IPS-15b (cell line): Measurements from ENCODE around the gene FUT8.

Experiments
- H3K27me3 ChIP-seq: one replicate; pipeline ENCODE4 v1.6.1; 2013; ENCODE audit warnings: low read length; ENCODE audit not compliant: control insufficient read depth, insufficient read depth
- H3K36me3 ChIP-seq: one replicate; pipeline ENCODE4 v1.6.1; 2013; ENCODE audit warnings: low read length; ENCODE audit not compliant: control insufficient read depth, insufficient read depth
- H3K4me1 ChIP-seq: one replicate; pipeline ENCODE4 v1.6.1; 2013; ENCODE audit warnings: mild to moderate bottlenecking, low read length; ENCODE audit not compliant: control insufficient read depth, insufficient read depth
- H3K4me3 ChIP-seq: one replicate; pipeline ENCODE4 v1.5.1; 2013; ENCODE audit warnings: low read depth, low read length
- H3K9ac ChIP-seq: one replicate; pipeline ENCODE4 v1.6.1; 2013; ENCODE audit warnings: low read depth, mild to moderate bottlenecking, low read length
- H3K9me3 ChIP-seq: one replicate; pipeline ENCODE4 v1.6.1; 2013; ENCODE audit warnings: mild to moderate bottlenecking, low read length; ENCODE audit not compliant: control insufficient read depth, insufficient read depth

Gene FUT8

GRCh38 chr14:65549429-65549828, 136.9 kb downstream of the FUT8 start:
- Histone ChIP-seq H3K36me3 (no peaks in the 10 kb centered on the region), H3K4me3 (no peak overlapping the region), H3K4me1 (no peaks in the 10 kb centered on the region), H3K27me3 (no peaks in the 10 kb centered on the region), H3K9ac (no peak overlapping the region), H3K9me3 (no peaks in the 10 kb centered on the region)

DNA sequence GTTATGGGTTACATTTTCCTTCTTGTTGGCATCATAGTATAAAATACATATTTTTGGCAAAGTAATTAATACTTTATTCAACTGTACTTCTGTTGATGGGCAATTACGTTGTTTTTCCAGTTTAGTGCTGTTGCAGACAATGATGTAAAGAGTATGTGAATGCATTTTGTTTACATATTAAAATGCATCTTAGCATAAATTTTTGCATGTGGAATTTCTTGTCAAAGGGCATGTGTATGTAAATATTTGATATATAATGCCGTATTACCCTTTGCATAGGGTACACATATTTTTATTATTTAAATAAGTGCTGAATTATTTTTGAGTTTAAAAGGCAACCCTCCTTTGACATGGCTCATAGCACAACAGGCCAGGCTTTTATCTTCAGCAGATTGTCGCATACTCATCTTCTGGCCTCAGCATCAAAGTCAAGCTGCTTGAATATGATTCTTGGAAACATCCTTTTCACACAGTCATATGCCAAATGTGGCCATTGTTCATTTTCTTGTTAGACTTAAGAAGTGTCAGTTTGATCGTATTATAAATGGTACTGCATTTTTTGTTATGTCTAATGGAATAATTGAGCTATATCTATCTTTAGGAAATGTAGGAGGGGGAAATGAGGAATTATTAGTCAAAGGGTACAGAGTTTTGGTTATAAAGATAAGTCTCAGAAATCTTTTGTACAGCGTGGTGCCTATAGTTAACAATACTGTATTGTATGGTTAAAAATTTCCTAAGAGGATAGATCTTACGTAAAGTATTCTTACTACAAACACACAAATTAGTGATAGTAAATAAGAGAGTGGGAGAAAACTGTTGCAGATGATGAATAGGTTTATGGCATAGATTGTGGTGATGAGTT, 138.5 kb downstream of the FUT8 start:
- Histone ChIP-seq H3K4me1 (peaks cover 6% of the 10 kb centered on the region), H3K9ac (no peak overlapping the region), H3K9me3 (no peaks in the 10 kb centered on the region), H3K36me3 (no peaks in the 10 kb centered on the region), H3K4me3 (no peak overlapping the region), H3K27me3 (no peaks in the 10 kb centered on the region)

DNA sequence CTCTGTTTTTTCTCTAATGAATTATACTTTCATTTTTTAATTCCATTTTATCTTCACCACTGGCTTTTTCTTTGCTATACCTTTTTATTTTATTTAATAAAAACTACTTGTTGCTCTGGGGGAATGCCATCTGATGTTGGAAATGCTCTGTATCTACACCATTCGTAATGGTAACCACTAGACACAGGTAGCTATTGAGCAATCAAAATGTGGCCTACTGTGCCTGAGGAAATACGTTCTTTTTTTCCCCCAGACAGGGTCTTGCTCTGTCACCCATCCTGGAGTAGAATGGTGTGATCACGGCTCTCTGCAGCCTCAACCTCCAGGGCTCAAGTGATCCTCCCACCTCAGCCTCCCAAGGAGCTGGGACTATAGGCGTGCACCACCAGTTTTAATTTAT, 140.2 kb downstream of the FUT8 start:
- no peak overlapping the region for H3K9ac ChIP-seq
- H3K4me1 ChIP-seq, result peaks cover 10% of the 10 kb centered on the region
- H3K9me3 ChIP-seq, result no peaks in the 10 kb centered on the region
- H3K4me3 ChIP-seq, result no peak overlapping the region
- H3K36me3 ChIP-seq, result no peaks in the 10 kb centered on the region
- H3K27me3 ChIP-seq, result no peaks in the 10 kb centered on the region

DNA sequence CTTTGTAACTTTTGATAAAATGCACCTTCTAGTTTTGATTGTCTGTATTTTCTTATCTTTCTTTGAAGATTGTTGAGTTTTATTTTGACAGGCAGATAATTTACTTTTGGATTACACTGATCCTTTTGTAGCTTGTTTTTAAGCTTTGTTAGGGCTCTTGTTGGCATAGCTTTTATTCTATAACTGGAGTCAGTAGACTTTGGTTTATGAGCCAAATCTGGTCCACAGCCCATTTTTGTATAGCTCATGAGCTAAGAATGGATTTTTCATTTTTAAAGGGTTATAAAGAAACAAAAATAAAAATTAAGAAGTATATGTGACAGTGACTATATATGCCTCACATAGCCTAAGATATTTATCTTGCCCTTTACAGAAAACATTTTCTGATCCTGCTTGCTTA, 142.3 kb downstream of the FUT8 start:
- H3K9me3 ChIP-seq, result no peaks in the 10 kb centered on the region
- no peaks in the 10 kb centered on the region for H3K36me3 ChIP-seq
- H3K9ac ChIP-seq, result no peak overlapping the region
- no peaks in the 10 kb centered on the region for H3K27me3 ChIP-seq
- peaks cover 18% of the 10 kb centered on the region for H3K4me1 ChIP-seq
- no peak overlapping the region for H3K4me3 ChIP-seq

DNA sequence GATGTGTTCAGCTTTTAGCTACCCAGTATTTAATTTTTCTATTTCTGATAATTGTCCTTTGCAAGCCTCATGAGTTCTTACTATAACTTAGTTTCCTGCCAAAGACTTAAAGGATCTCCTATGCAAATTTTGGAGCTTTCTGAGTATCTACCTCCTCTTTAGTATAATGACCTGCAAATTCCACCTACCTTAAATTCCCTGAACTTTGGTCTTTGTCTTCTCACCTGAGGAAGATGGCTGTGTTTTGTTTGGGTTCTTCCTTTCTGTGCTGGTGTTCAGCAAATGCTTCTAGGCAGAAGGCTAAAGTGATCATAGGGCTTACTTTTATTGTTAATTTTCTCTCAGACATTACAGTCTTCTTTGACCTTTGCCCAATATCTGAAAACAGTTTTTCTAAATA, 142.8 kb downstream of the FUT8 start:
- H3K4me3 ChIP-seq, result no peak overlapping the region
- no peak overlapping the region for H3K9ac ChIP-seq
- peaks cover 18% of the 10 kb centered on the region for H3K4me1 ChIP-seq
- no peaks in the 10 kb centered on the region for H3K9me3 ChIP-seq
- no peaks in the 10 kb centered on the region for H3K27me3 ChIP-seq
- no peaks in the 10 kb centered on the region for H3K36me3 ChIP-seq

DNA sequence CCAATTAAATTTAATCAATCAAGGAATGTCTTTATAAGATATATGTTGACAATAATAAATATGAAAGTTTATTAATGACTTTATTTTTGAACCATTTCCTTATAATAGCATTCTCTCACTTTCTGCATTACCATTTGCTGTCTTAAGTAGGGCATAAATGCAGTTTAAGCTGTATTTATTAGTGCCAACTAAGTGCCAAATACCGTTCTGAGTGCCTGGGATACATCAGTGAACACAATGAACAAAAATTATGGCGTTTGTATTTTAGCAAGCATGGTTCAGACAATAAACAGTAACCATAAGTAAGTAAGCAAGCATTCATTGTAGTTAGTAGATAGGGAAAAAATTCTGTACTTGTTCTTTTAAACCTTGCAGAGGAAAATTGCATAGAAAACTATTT, 145.8 kb downstream of the FUT8 start:
- Histone ChIP-seq H3K9ac (no peak overlapping the region), H3K36me3 (no peaks in the 10 kb centered on the region), H3K27me3 (no peaks in the 10 kb centered on the region), H3K4me1 (peaks cover 18% of the 10 kb centered on the region), H3K4me3 (no peak overlapping the region), H3K9me3 (no peaks in the 10 kb centered on the region)

DNA sequence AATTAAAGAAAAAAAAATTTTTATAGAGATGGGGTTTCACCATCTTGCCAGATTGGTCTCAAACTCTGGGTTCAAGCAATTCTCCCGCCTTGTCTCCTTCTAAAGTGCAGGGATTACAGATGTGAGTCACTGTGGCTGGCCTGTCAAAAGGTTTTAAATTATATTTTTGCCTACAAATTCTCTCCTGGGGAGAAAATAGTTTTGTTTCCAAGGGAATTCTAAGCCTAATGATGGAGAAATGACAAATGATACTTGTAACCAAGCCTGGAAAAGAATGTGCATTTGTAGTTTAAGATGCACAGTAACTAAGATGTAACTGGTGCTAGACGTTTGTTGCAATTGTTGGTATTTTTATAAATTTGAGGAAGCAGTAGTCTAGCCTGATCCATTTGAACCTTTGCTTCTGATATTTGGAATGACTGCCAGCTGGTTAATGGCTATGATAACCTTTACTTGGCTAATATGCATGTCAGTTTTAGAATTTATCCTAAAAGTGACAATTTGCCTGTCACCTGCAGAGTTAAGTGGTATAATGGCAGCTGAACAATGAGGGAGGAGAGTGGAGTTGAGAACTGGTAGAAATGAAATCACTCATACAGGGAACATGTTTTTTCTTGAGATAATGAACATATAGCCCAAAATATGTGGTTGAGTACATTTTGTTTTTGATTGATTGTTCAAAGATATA, 148.0 kb downstream of the FUT8 start:
- Histone ChIP-seq H3K9me3 (no peaks in the 10 kb centered on the region), H3K4me1 (peaks cover 13% of the 10 kb centered on the region), H3K36me3 (no peaks in the 10 kb centered on the region), H3K27me3 (no peaks in the 10 kb centered on the region), H3K4me3 (no peak overlapping the region), H3K9ac (no peak overlapping the region)

DNA sequence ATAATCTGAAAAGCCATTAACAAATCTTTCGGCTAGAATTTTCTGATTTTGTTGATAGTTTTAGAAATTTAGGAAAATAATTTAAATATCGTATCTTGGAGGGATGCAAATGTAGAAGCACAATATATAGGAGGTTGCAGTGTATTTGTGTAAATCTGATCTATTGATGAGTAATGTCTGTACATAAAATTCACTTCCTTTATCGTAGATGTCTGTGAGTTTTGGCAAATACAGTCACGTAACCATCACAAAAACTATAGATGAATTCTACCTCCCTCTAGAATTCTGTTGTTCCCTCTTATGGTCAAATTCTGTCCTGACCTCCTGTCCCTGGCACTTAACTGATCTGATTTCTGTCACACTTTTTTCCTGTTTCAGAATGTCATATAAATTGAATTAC, 151.8 kb downstream of the FUT8 start:
- Histone ChIP-seq H3K9ac (no peak overlapping the region), H3K4me3 (no peak overlapping the region), H3K27me3 (no peaks in the 10 kb centered on the region), H3K36me3 (no peaks in the 10 kb centered on the region), H3K4me1 (peaks cover 3% of the 10 kb centered on the region), H3K9me3 (no peaks in the 10 kb centered on the region)

DNA sequence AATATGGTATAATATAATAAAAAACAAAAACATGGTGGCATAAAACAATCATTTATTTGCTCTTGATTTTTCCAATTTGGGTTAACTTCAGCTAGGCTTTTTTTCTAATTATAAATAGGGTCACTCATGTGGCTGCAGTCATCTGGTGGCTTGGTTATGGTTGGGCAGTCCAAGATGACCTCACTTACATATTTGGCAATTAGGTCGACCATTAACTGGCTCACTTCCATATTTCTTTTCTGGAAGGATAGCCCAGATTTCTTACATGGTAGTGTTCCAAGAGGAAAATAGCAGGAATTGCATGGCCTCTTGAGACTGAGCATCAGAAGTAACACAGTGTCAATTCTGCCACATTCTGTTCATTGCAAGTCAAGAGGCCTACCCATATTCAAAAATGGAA, 153.4 kb downstream of the FUT8 start:
- Histone ChIP-seq H3K9ac (no peak overlapping the region), H3K4me1 (no peaks in the 10 kb centered on the region), H3K9me3 (no peaks in the 10 kb centered on the region), H3K4me3 (no peak overlapping the region), H3K27me3 (no peaks in the 10 kb centered on the region), H3K36me3 (no peaks in the 10 kb centered on the region)

DNA sequence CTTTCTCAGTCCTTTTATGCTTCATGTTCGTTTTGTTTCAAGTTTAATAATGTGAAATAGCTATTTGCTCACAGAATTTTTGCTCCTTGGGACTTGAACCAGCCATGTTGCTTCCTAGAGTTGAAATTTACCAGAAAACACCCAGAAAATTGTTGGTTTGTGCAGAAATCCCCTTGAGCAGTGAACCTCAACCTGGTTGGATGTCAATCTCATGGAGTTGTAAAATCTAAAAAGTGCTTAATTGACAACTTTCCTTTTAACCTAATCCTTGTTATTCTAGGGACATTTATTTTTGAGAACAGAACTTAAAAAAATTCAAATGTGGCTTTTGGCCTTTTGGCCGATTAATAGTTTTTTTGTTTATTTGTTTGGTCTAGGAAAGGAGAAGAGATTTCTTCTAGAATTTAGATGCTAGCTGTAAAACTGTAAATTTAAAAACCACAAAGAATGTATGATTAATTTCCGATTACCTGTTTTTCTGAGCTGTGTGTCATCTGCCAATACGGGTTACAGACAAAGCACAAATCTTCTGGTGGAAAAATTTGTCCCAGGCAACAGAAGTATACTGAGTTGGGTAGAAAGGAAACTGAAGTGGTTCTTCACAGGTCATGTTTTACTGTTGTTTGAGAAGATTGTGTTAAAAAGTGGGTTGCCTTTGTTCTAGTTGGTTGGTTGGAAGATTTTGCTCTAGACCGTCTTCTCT, 154.4 kb downstream of the FUT8 start:
- Histone ChIP-seq H3K36me3 (no peaks in the 10 kb centered on the region), H3K4me3 (no peak overlapping the region), H3K4me1 (no peaks in the 10 kb centered on the region), H3K9me3 (no peaks in the 10 kb centered on the region), H3K9ac (no peak overlapping the region), H3K27me3 (no peaks in the 10 kb centered on the region)

DNA sequence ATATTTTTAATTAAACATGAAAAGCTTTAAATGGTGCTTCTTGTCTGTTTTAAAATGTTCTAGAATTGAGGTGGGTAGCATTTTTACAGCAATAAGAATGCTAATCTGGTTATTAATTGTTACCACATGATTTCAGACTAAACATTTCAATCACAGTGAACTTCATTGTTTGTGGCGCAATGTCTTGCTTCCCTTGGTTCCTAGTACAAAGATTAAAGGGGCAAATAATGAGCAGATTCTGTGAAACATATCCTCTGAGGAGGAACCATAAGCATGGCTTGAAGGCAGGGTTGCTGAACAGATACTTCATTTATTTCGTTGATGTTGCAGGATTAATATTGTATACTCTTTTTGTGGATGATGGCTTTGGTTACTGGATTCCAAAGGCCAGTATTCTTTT, 162.1 kb downstream of the FUT8 start:
- H3K27me3 ChIP-seq, result no peaks in the 10 kb centered on the region
- H3K9ac ChIP-seq, result no peak overlapping the region
- no peaks in the 10 kb centered on the region for H3K36me3 ChIP-seq
- H3K4me3 ChIP-seq, result no peak overlapping the region
- no peaks in the 10 kb centered on the region for H3K9me3 ChIP-seq
- H3K4me1 ChIP-seq, result peaks cover 4% of the 10 kb centered on the region

DNA sequence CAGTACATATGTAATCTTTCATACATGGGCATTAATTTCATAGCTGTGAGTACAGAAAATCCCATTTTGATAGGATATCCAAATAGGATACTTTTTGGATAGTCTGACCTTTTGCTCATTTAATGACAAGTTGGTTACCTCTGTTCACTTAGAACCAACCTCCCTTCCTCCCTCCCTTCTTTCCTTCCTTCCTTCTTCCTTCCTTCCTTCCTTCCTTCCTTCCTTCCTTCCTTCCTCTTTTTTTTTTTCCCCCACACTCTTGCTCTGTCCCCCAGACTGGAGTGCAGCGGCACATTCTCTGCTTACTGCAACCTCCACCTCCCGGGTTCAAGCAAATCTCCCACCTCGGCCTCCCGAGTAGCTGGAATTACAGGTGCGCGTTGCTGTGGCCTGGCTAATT, 162.9 kb downstream of the FUT8 start:
- no peak overlapping the region for H3K4me3 ChIP-seq
- H3K9ac ChIP-seq, result no peak overlapping the region
- H3K27me3 ChIP-seq, result no peaks in the 10 kb centered on the region
- H3K36me3 ChIP-seq, result no peaks in the 10 kb centered on the region
- peaks cover 4% of the 10 kb centered on the region for H3K4me1 ChIP-seq
- H3K9me3 ChIP-seq, result no peaks in the 10 kb centered on the region
